IMR-90 (cell line): ENCODE data around the gene PABPN1. TPM values are rescaled to one million over a fixed set of nuclear protein-coding genes. Genes with fewer than 3 reads are reported as not detected.

Source experiments
- ATAC-seq: fragments of 200-7000 bp; cut with Tn5 transposase; 2 replicates; pipeline ENCODE4 v1.9.1; 2020; ENCODE audit warnings: low read depth, mild to moderate bottlenecking, moderate library complexity
- BruUV-seq: library from RNA; stranded (reverse); fragments of 400-500 nt; replicated peaks from 2 replicates; lab custom pipeline; 2021; lab: Mats Ljungman, UMichigan
- CTCF ChIA-PET: fragments of 300-600 bp; formaldehyde crosslinking; extraction: SDS; loops from one replicate; lab custom pipeline; 2021; ENCODE audit warnings: antibody characterized with exemption; lab: Yijun Ruan, JAX
- POLR2A ChIA-PET: fragments of 300-600 bp; sonication (Branson Sonifier 250); formaldehyde crosslinking; loops from one replicate; lab custom pipeline; 2022; ENCODE audit warnings: antibody characterized with exemption; ENCODE audit not compliant: unreplicated experiment; lab: Charles Lee
- DNase-seq: peaks from one replicate; pipeline ENCODE4 v3.0.0; 2013
- H2AFZ ChIP-seq: replicated peaks from 2 replicates; pipeline ENCODE3; 2013; ENCODE audit warnings: low read length, mild to moderate bottlenecking; ENCODE audit not compliant: poor library complexity
- H2AK5ac ChIP-seq: 2 replicates; pipeline ENCODE4 v1.6.1; 2013; ENCODE audit warnings: low read depth, low read length, inconsistent platforms
- H2AK9ac ChIP-seq: replicated peaks from 2 replicates; pipeline ENCODE3; 2013; ENCODE audit warnings: mild to moderate bottlenecking, low read depth, low read length, moderate library complexity; ENCODE audit not compliant: poor library complexity
- H2BK120ac ChIP-seq: 2 replicates; pipeline ENCODE4 v1.6.1; 2013; ENCODE audit warnings: low read depth, low read length, inconsistent platforms
- H2BK15ac ChIP-seq: 3 replicates; pipeline ENCODE4 v1.6.1; 2013; ENCODE audit warnings: low read depth, low read length, inconsistent platforms
- H2BK20ac ChIP-seq: 2 replicates; pipeline ENCODE4 v1.6.1; 2013; ENCODE audit warnings: low read depth, mild to moderate bottlenecking, inconsistent platforms, low read length, moderate library complexity
- H2BK5ac ChIP-seq: 2 replicates; pipeline ENCODE4 v1.6.1; 2013; ENCODE audit warnings: mild to moderate bottlenecking, low read depth, low read length, inconsistent platforms; ENCODE audit not compliant: poor library complexity, severe bottlenecking
- H3K14ac ChIP-seq: replicated peaks from 2 replicates; pipeline ENCODE4 v1.6.1; 2013; ENCODE audit warnings: low read depth, low read length, inconsistent platforms
- H3K18ac ChIP-seq: 2 replicates; pipeline ENCODE4 v1.6.1; 2013; ENCODE audit warnings: low read depth, low read length, control low read depth
- H3K23ac ChIP-seq: 2 replicates; pipeline ENCODE4 v1.6.1; 2013; ENCODE audit warnings: low read depth, low read length, inconsistent platforms
- H3K27ac ChIP-seq: 2 replicates; pipeline ENCODE4 v1.5.1; 2013; ENCODE audit warnings: mild to moderate bottlenecking, control low read depth, low read length; ENCODE audit not compliant: insufficient read depth
- H3K27me3 ChIP-seq: 2 replicates; pipeline ENCODE4 v1.6.1; 2013; ENCODE audit warnings: low read length; ENCODE audit not compliant: control insufficient read depth, insufficient read depth
- H3K36me3 ChIP-seq: 2 replicates; pipeline ENCODE4 v1.6.1; 2013; ENCODE audit warnings: low read length, mixed read lengths; ENCODE audit not compliant: control insufficient read depth, insufficient read depth
- H3K4ac ChIP-seq: 2 replicates; pipeline ENCODE4 v1.6.1; 2013; ENCODE audit warnings: low read depth, low read length, inconsistent platforms
- H3K4me1 ChIP-seq: 2 replicates; pipeline ENCODE4 v1.6.1; 2013; ENCODE audit warnings: low read length, mixed read lengths; ENCODE audit not compliant: control insufficient read depth, insufficient read depth
- H3K4me2 ChIP-seq: 2 replicates; pipeline ENCODE4 v1.6.1; 2013; ENCODE audit warnings: low read depth, mild to moderate bottlenecking, control low read depth, low read length, moderate library complexity
- H3K4me3 ChIP-seq: 2 replicates; pipeline ENCODE4 v1.5.1; 2013; ENCODE audit warnings: low read depth, mild to moderate bottlenecking, control low read depth, low read length, moderate library complexity; ENCODE audit not compliant: insufficient read depth
- H3K56ac ChIP-seq: 2 replicates; pipeline ENCODE4 v1.6.1; 2013; ENCODE audit warnings: low read length, inconsistent platforms; ENCODE audit not compliant: insufficient read depth; ENCODE audit errors: extremely low read depth
- H3K79me1 ChIP-seq, 2 experiments: 2 replicates each; pipeline ENCODE4 v1.6.1; 2013; ENCODE audit warnings: low read length in 2 of 2, inconsistent platforms in 1 of 2, low read depth in 1 of 2
- H3K9ac ChIP-seq: 2 replicates; pipeline ENCODE4 v1.6.1; 2013; ENCODE audit warnings: low read depth, low read length, control low read depth
- H3K9me1 ChIP-seq: 2 replicates; pipeline ENCODE4 v1.6.1; 2013; ENCODE audit warnings: low read length, inconsistent platforms; ENCODE audit not compliant: insufficient read depth
- H3K9me3 ChIP-seq: 2 replicates; pipeline ENCODE4 v1.6.1; 2013; ENCODE audit warnings: low read length; ENCODE audit not compliant: control insufficient read depth, insufficient read depth
- H4K20me1 ChIP-seq: 2 replicates; pipeline ENCODE4 v1.6.1; 2013; ENCODE audit warnings: low read length, inconsistent platforms; ENCODE audit not compliant: insufficient read depth
- H4K5ac ChIP-seq: 2 replicates; pipeline ENCODE4 v1.6.1; 2013; ENCODE audit warnings: mild to moderate bottlenecking, low read depth, low read length, control low read depth
- H4K8ac ChIP-seq, 2 experiments: 2 replicates each; pipeline ENCODE4 v1.6.1; 2013; ENCODE audit warnings: low read depth in 2 of 2, low read length in 2 of 2, control low read depth in 1 of 2, inconsistent platforms in 1 of 2
- H4K91ac ChIP-seq: 2 replicates; pipeline ENCODE4 v1.6.1; 2013; ENCODE audit warnings: low read depth, low read length, inconsistent platforms; ENCODE audit not compliant: insufficient read depth
- CTCF ChIP-seq: conservative IDR thresholded peaks from 2 replicates; pipeline ENCODE4 v1.5.1; 2012; ENCODE audit warnings: mild to moderate bottlenecking, low read depth, low read length, improper control_type of control experiment
- WGBS, 2 experiments: methylation state at CpG; one replicate each; pipeline versions ENCODE4 v1.1.5 to v1.1.7; 2013; ENCODE audit warnings: missing lambda C conversion rate in 2 of 2; ENCODE audit not compliant: insufficient read length in 1 of 2; ENCODE audit errors: extremely low coverage in 2 of 2; 5-methylcytosine and 5-hydroxymethylcytosine counted together
- dilution Hi-C: fragments of 300-500 bp; cut with HindIII; formaldehyde crosslinking; loops from one replicate; pipeline ENCODE4 v1.14.3; 2018; ENCODE audit warnings: low sequenced_read_pairs; ENCODE audit not compliant: unreplicated experiment
- in situ Hi-C: fragments of 300-500 bp; cut with MboI; formaldehyde crosslinking; loops from 3 replicates; pipeline ENCODE4 v1.14.3; 2019; ENCODE audit warnings: low sequenced_read_pairs, inconsistent platforms, mixed read lengths
- intact Hi-C: fragments of 100-400 bp; cut with micrococcal nuclease; formaldehyde crosslinking; loops from 2 replicates; pipeline ENCODE4 v1.10.0; 2022
- polyA plus RNA-seq, 3 experiments: library from polyadenylated mRNA; depleted of rRNA; stranded (reverse); fragments of >200 nt; gene quantifications; 2 replicates each; pipeline ENCODE4 v1.2.3, GENCODE V29; 2012; ENCODE audit warnings: low replicate concordance in 1 of 3
- total RNA-seq: library from RNA; depleted of rRNA; stranded (reverse); fragments of >200 nt; gene quantifications from 2 replicates; pipeline ENCODE4 v1.2.3, GENCODE V29; 2012

The PABPN1 gene
- total and polyA plus RNA-seq, 2 of the 4 experiments (the other 2 are of a cell fraction): 104 to 211 TPM

DNA sequence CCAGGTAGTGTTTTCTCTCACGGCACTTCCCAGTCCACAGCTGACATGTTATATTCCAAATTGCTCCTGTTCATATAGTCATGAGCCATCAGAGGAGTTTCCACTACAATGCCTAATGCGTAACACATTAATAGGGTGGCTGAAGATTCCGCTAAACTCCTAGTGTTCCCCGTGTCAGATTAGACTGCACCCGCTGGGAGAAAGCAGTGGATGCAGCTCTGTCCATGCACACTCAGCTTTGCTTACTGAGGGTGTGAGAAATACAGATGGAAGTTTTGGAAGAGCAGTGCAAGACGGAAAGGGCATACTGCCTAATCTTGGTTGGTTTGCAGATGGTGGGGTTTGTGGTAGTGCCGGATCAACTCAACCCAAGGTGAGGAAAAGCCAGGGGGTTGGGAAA, 24.2 kb upstream of the PABPN1 start:
- Histone ChIP-seq H2AK5ac (no peak overlapping the region), H4K91ac (no peak overlapping the region), H2AFZ (no peak overlapping the region), H3K9me1 (no peaks in the 10 kb centered on the region), H2AK9ac (no peak overlapping the region), H3K4me1 (peaks cover 2% of the 10 kb centered on the region), H2BK20ac (no peak overlapping the region), H3K56ac (no peak overlapping the region), H3K27ac (no peak overlapping the region), H2BK5ac (no peak overlapping the region), H3K9ac (no peak overlapping the region), H3K4me2 (no peak overlapping the region), H3K4me3 (no peak overlapping the region), H3K18ac (no peak overlapping the region), H3K36me3 (no peaks in the 10 kb centered on the region), H4K20me1 (peaks cover 3% of the 10 kb centered on the region; the same call in 1 of the 2 replicates), H3K9me3 (no peaks in the 10 kb centered on the region), H2BK120ac (no peak overlapping the region), H2BK15ac (no peak overlapping the region), H3K79me1 (peaks cover 7 to 12% of the 10 kb centered on the region in 2 experiments; a peak in 3 of 4 replicates), H4K5ac (no peak overlapping the region), H3K14ac (no peak overlapping the region), H3K4ac (no peak overlapping the region), H3K27me3 (peaks cover 3% of the 10 kb centered on the region; the same call in 1 of the 2 replicates), H4K8ac (no peak overlapping the region), H3K23ac (no peak overlapping the region)
- WGBS, 2 experiments: no CpG with 5 or more reads among the region's 7 CpGs
- dilution Hi-C loops (no loop called here), in situ Hi-C loops (no loop called here), intact Hi-C loops (loop anchor here (5.0 kb wide), 1 partner anchor 110 kb away; no protein-coding TSS in a partner anchor)
- no peak for DNase-seq
- CTCF ChIA-PET: no interaction called here
- no peak for ATAC-seq
- no TSS peak for BruUV-seq
- TF ChIP-seq CTCF: no peak
- POLR2A ChIA-PET: no interaction called here
